GM23248 (cell line): ENCODE measurements around the gene UMAD1.

Experiments
- EZH2 ChIP-seq: fragments of 200-600 bp; sonication (generic); IDR thresholded peaks from 2 replicates; pipeline ENCODE4 v1.6.1; 2018; ENCODE audit warnings: antibody characterized with exemption, mild to moderate bottlenecking; ENCODE audit not compliant: insufficient read depth, poor library complexity, severe bottlenecking
- EZH2phosphoT487 ChIP-seq: fragments of 200-600 bp; sonication (generic); IDR thresholded peaks from 2 replicates; pipeline ENCODE4 v1.6.1; 2018; ENCODE audit warnings: antibody characterized with exemption, moderate library complexity, mild to moderate bottlenecking, low read depth; ENCODE audit not compliant: insufficient read depth

DNA sequence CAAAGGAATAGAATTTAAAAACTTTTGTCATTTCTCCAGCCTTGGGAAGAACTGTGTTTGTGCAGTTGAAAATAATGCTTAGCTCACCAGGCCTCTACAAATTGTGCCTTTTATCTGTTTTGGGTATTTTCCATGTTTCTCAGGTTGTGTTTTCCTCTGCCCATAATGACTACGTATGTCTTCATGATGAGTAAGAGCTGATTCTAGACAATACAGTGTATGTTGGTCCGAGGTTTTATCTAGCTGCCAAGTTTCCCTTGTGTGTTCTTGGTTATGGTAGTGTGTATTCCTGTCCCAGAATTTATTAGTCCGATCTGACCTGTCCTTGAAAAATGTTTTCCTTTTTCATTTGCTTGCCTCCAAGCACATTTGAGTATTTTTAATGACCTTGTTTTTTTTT lies 244.3 kb downstream of the UMAD1 start:
- no peak for TF ChIP-seq EZH2
- TF ChIP-seq EZH2phosphoT487 = no peak
